Astrocyte of the cerebellum (primary cell): ENCODE data around the gene NEK2.
"Not testable (repeated sequence)": the region's sequence is repeated elsewhere in the genome, so short reads cannot be mapped to it uniquely, and the experiment has no call there.

Source experiments
- DNase-seq: peaks from one replicate; pipeline ENCODE4 v3.0.0-alpha.2; 2011; ENCODE audit warnings: low read depth
- H3K4me3 ChIP-seq: 2 replicates; pipeline ENCODE4 v1.5.1; 2011; ENCODE audit warnings: mild to moderate bottlenecking, low read depth, low read length, moderate library complexity
- in situ Hi-C: cut with HindIII; loops from 2 replicates; pipeline ENCODE4 v1.10.0; 2017; ENCODE audit warnings: low sequenced_read_pairs
- TF ChIP-seq, protein P1 (sequence below): IDR thresholded peaks from 2 replicates; pipeline ENCODE4 v1.5.1; 2012; ENCODE audit warnings: low read length, low read depth, moderate library complexity, mild to moderate bottlenecking; ENCODE audit errors: missing control alignments

NEK2 gene

DNA sequence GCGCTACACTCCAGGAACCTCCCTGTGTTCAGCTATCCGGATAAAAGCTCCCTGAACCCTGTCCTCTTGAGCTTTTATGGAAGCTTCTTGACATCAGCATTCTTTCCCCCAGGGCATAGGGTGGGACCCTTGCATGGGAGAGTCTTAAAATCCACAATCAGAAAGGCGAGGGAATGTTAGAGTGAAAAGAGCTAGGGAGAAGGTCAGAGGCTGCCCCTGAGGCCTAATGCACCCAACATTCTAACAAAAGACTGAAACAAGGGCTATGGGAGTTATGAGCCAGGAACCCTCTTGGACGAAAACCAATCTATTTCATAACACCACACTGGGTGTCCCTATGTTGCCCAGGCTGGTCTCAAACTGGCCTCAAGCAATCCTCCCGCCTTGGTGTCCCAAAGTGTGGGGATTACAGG is 36.7 kb downstream of the NEK2 start:
- DNase-seq = no peak
- H3K4me3 ChIP-seq = no peak overlapping the region
- TF ChIP-seq, protein P1, sequence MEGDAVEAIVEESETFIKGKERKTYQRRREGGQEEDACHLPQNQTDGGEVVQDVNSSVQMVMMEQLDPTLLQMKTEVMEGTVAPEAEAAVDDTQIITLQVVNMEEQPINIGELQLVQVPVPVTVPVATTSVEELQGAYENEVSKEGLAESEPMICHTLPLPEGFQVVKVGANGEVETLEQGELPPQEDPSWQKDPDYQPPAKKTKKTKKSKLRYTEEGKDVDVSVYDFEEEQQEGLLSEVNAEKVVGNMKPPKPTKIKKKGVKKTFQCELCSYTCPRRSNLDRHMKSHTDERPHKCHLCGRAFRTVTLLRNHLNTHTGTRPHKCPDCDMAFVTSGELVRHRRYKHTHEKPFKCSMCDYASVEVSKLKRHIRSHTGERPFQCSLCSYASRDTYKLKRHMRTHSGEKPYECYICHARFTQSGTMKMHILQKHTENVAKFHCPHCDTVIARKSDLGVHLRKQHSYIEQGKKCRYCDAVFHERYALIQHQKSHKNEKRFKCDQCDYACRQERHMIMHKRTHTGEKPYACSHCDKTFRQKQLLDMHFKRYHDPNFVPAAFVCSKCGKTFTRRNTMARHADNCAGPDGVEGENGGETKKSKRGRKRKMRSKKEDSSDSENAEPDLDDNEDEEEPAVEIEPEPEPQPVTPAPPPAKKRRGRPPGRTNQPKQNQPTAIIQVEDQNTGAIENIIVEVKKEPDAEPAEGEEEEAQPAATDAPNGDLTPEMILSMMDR = no peak
- in situ Hi-C loops = loop anchor here (25.0 kb wide), 1 partner anchor 301 kb away; the partner anchor contains the start of gene TRAF5

- in situ Hi-C loops = loop anchor here (25.0 kb wide), 1 partner anchor 301 kb away; the partner anchor contains the start of gene TRAF5
- no peak for DNase-seq
- TF ChIP-seq, protein P1 = no peak
- H3K4me3 ChIP-seq = no peak overlapping the region
Observed at GRCh38 chr1:211638246-211638645, 37.2 kb downstream of the NEK2 start.

- H3K4me3 ChIP-seq = no peak overlapping the region
- TF ChIP-seq, protein P1 = no peak
- no peak for DNase-seq
- in situ Hi-C loops = loop anchor here (25.0 kb wide), 1 partner anchor 300 kb away; the partner anchor contains the start of gene TRAF5
Observed at GRCh38 chr1:211637066-211637465, 38.4 kb downstream of the NEK2 start.

GRCh38 chr1:211636575-211637029 is 38.8 kb downstream of the NEK2 start:
- in situ Hi-C loops = loop anchor here (25.0 kb wide), 1 partner anchor 299 kb away; the partner anchor contains the start of gene TRAF5
- H3K4me3 ChIP-seq, DNase-seq: not testable (repeated sequence)

GRCh38 chr1:211635597-211636205 is 39.7 kb downstream of the NEK2 start:
- DNase-seq = no peak
- no peak overlapping the region for H3K4me3 ChIP-seq
- TF ChIP-seq, protein P1 = no peak
- in situ Hi-C loops = loop anchor here (25.0 kb wide), 1 partner anchor 298 kb away; the partner anchor contains the start of gene TRAF5

DNA sequence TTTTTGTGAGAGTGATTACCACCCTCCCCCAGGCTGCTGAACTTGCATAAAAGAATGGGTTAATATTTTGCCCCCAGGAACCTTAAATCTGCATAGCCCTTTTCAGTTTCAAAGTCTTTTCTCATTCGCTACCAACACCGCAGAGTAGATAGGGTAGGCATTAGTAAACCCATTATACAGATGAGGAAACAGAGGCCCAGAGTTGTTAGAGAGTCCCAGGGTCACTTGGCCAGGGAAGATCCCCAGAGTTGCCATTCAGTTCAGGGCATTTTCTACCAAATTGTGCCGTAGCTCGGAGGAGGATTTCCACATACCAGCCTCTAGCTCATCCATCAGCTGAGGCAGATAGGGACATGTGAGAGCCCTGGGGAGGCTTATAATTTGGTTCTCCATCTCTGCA is 40.5 kb downstream of the NEK2 start:
- no peak overlapping the region for H3K4me3 ChIP-seq
- TF ChIP-seq, protein P1 = no peak
- DNase-seq = no peak
- in situ Hi-C loops = loop anchor here (25.0 kb wide), 1 partner anchor 298 kb away; the partner anchor contains the start of gene TRAF5

- TF ChIP-seq, protein P1 = no peak
- no peak overlapping the region for H3K4me3 ChIP-seq
- DNase-seq = no peak
- in situ Hi-C loops = loop anchor here (25.0 kb wide), 1 partner anchor 297 kb away; the partner anchor contains the start of gene TRAF5
Observed at GRCh38 chr1:211634461-211634860, 41.0 kb downstream of the NEK2 start.
